Mesenchymal stem cell (in vitro differentiated cells and primary cell): ENCODE results near the gene PARD6B.
A peak's percentile ranks its signal among the peaks of the same experiment; 100 is the strongest.

Source experiments
- DNase-seq: peaks from one replicate; pipeline ENCODE4 v3.0.0-alpha.2; 2013
- H2AFZ ChIP-seq: one replicate; pipeline ENCODE4 v1.6.1; 2013; ENCODE audit warnings: low read depth, mild to moderate bottlenecking, control low read depth, inconsistent platforms, low read length, moderate library complexity
- H2AK5ac ChIP-seq: 2 replicates; pipeline ENCODE4 v1.6.1; 2013; ENCODE audit warnings: low read length, moderate library complexity, mild to moderate bottlenecking, inconsistent platforms; ENCODE audit not compliant: severe bottlenecking
- H2BK120ac ChIP-seq: one replicate; pipeline ENCODE4 v1.6.1; 2013; ENCODE audit warnings: low read depth, mild to moderate bottlenecking, inconsistent platforms, low read length, moderate library complexity
- H2BK12ac ChIP-seq, 2 experiments: one replicate each; pipeline ENCODE4 v1.6.1; 2013; ENCODE audit warnings: inconsistent platforms in 2 of 2, low read length in 2 of 2, mild to moderate bottlenecking in 2 of 2, moderate library complexity in 2 of 2, control low read depth in 1 of 2
- H2BK15ac ChIP-seq: one replicate; pipeline ENCODE4 v1.6.1; 2013; ENCODE audit warnings: mild to moderate bottlenecking, low read depth, inconsistent platforms; ENCODE audit not compliant: poor library complexity, severe bottlenecking
- H2BK5ac ChIP-seq: 2 replicates; pipeline ENCODE4 v1.6.1; 2013; ENCODE audit warnings: low read depth, mild to moderate bottlenecking, low read length, control low read depth, inconsistent platforms; ENCODE audit not compliant: poor library complexity, severe bottlenecking
- H3K14ac ChIP-seq, 2 experiments: one replicate each; pipeline ENCODE4 v1.6.1; 2013; ENCODE audit warnings: inconsistent platforms in 2 of 2, low read length in 2 of 2, control low read depth in 1 of 2, mild to moderate bottlenecking in 1 of 2, moderate library complexity in 1 of 2
- H3K18ac ChIP-seq, 2 experiments: one replicate each; pipeline ENCODE4 v1.6.1; 2013; ENCODE audit warnings: inconsistent platforms in 2 of 2, low read length in 2 of 2, control low read depth in 1 of 2, low read depth in 1 of 2, mild to moderate bottlenecking in 1 of 2
- H3K23ac ChIP-seq, 2 experiments: one replicate each; pipeline ENCODE4 v1.6.1; 2013; ENCODE audit warnings: inconsistent platforms in 2 of 2, low read length in 2 of 2, mild to moderate bottlenecking in 2 of 2, moderate library complexity in 2 of 2, control low read depth in 1 of 2
- H3K27ac ChIP-seq: 2 replicates; pipeline ENCODE4 v1.5.1; 2013; ENCODE audit warnings: mild to moderate bottlenecking, moderate library complexity, low read length, control low read depth, inconsistent platforms; ENCODE audit not compliant: poor library complexity, severe bottlenecking
- H3K27me3 ChIP-seq, 2 experiments: 2 replicates each; pipeline versions ENCODE4 v1.6.1 to v1.7.0; 2013; ENCODE audit warnings: low read length in 2 of 2, mild to moderate bottlenecking in 2 of 2, moderate library complexity in 2 of 2, control low read depth in 1 of 2, inconsistent platforms in 1 of 2; ENCODE audit not compliant: control insufficient read depth in 1 of 2, insufficient read depth in 1 of 2
- H3K36me3 ChIP-seq, 2 experiments: 2 replicates each; pipeline versions ENCODE4 v1.6.1 to v1.7.0; 2013; ENCODE audit warnings: low read length in 2 of 2, control low read depth in 1 of 2, inconsistent platforms in 1 of 2, low read depth in 1 of 2, mild to moderate bottlenecking in 1 of 2; ENCODE audit not compliant: insufficient read depth in 2 of 2, control insufficient read depth in 1 of 2
- H3K4ac ChIP-seq, 2 experiments: one replicate each; pipeline ENCODE4 v1.6.1; 2013; ENCODE audit warnings: inconsistent platforms in 2 of 2, low read length in 2 of 2, mild to moderate bottlenecking in 2 of 2, moderate library complexity in 2 of 2, control low read depth in 1 of 2, low read depth in 1 of 2
- H3K4me1 ChIP-seq: 2 replicates; pipeline ENCODE4 v1.6.1; 2013; ENCODE audit warnings: low read depth, low read length, control low read depth; ENCODE audit not compliant: control insufficient read depth, insufficient read depth
- H3K4me2 ChIP-seq: 2 replicates; pipeline ENCODE4 v1.6.1; 2013; ENCODE audit warnings: low read length, mild to moderate bottlenecking, inconsistent platforms; ENCODE audit not compliant: poor library complexity, severe bottlenecking
- H3K4me3 ChIP-seq, 2 experiments: 2 replicates each; pipeline versions ENCODE4 v1.5.1 to v1.7.0; 2013; ENCODE audit warnings: low read length in 2 of 2, mild to moderate bottlenecking in 2 of 2, control low read depth in 1 of 2, low read depth in 1 of 2; ENCODE audit not compliant: insufficient read depth in 1 of 2
- H3K79me1 ChIP-seq: replicated peaks from 2 replicates; pipeline ENCODE4 v1.6.1; 2013; ENCODE audit warnings: mild to moderate bottlenecking, control low read depth, low read length, inconsistent platforms; ENCODE audit not compliant: poor library complexity, severe bottlenecking
- H3K9ac ChIP-seq: 2 replicates; pipeline ENCODE4 v1.7.0; 2013; ENCODE audit warnings: mild to moderate bottlenecking, low read length, moderate library complexity
- H3K9me3 ChIP-seq: 2 replicates; pipeline ENCODE4 v1.7.0; 2013; ENCODE audit warnings: mild to moderate bottlenecking, low read length; ENCODE audit not compliant: control insufficient read depth
- H4K8ac ChIP-seq: one replicate; pipeline ENCODE4 v1.6.1; 2013; ENCODE audit warnings: inconsistent platforms, mild to moderate bottlenecking, low read length, moderate library complexity
- H4K91ac ChIP-seq: one replicate; pipeline ENCODE4 v1.6.1; 2013; ENCODE audit warnings: mild to moderate bottlenecking, low read length, inconsistent platforms
- WGBS: methylation state at CpG from one replicate; pipeline ENCODE4 v1.1.7; 2013; ENCODE audit warnings: mixed read lengths; 5-methylcytosine and 5-hydroxymethylcytosine counted together

PARD6B gene

DNA sequence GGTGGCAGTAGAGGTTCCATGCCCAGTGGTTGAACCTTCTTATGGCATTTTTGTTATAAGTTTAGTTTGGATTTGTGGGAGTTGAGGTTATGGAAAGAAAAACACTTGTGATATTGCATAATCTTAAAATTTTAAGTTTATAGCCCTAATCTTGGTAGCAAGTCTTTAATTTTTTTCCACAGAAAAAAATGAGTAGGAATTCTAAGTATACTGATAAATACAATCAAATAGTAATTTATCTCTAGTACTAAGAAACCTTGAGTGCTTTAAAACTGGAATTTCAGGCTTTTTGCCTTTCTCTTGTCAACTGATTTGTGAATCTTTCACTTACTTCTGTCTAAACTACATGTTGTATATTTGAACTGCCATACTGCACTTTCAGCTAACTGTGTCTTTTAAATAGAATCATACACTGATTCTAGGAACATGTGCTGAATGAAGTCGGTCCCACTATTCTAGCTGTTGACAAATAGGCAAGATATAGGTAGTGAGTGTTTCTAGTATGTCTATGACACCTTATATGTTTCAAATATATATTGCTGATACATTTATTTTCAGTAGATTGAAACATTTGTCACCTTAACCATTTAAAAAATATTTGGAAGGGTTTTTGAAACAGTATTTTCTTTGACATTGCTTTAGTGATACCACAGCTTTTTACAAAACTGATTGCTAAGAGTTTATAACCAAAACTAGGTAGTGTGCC is 2.4 kb downstream of the PARD6B start:
- no peak overlapping the region for H2BK5ac ChIP-seq
- H3K9ac ChIP-seq, result no peak overlapping the region
- H3K14ac ChIP-seq, result no peak overlapping the region
- H2BK15ac ChIP-seq, result no peak overlapping the region
- no peaks in the 10 kb centered on the region for H3K27me3 ChIP-seq
- no peak overlapping the region for H2BK120ac ChIP-seq
- H2AFZ ChIP-seq, result no peak overlapping the region
- peaks cover 17% of the 10 kb centered on the region for H3K4me1 ChIP-seq
- H3K9me3 ChIP-seq, result no peaks in the 10 kb centered on the region
- H3K4me3 ChIP-seq, result no peak overlapping the region
- no peak overlapping the region for H3K23ac ChIP-seq
- no peak overlapping the region for H2BK12ac ChIP-seq
- H3K79me1 ChIP-seq, result peaks cover 5% of the 10 kb centered on the region
- H3K4ac ChIP-seq, result no peak overlapping the region
- no peak overlapping the region for H2AK5ac ChIP-seq
- peak overlapping the region; percentile 39 for H3K4me2 ChIP-seq
- WGBS, result no CpG with 5 or more reads among the region's 1 CpG
- H4K91ac ChIP-seq, result no peak overlapping the region
- peaks cover 0 to 5% of the 10 kb centered on the region in 2 experiments for H3K36me3 ChIP-seq
- no peak overlapping the region for H4K8ac ChIP-seq
- H3K27ac ChIP-seq, result no peak overlapping the region
- no peak for DNase-seq
- no peak overlapping the region for H3K18ac ChIP-seq

- Histone ChIP-seq H2BK15ac (no peak overlapping the region), H4K8ac (no peak overlapping the region), H3K79me1 (peaks cover 3% of the 10 kb centered on the region), H3K4me2 (no peak overlapping the region), H3K27me3 (no peaks in the 10 kb centered on the region), H4K91ac (no peak overlapping the region), H2AFZ (no peak overlapping the region), H3K18ac (no peak overlapping the region), H3K4me1 (peaks cover 13% of the 10 kb centered on the region), H2BK120ac (no peak overlapping the region), H3K27ac (no peak overlapping the region), H3K23ac (no peak overlapping the region), H3K14ac (no peak overlapping the region), H2BK5ac (no peak overlapping the region), H3K4ac (no peak overlapping the region), H2AK5ac (no peak overlapping the region), H3K4me3 (no peak overlapping the region), H3K9me3 (no peaks in the 10 kb centered on the region), H2BK12ac (no peak overlapping the region), H3K36me3 (peaks cover 0 to 5% of the 10 kb centered on the region in 2 experiments), H3K9ac (no peak overlapping the region)
- DNase-seq, result no peak
- 95% methylated on average over 7 of the region's 9 CpGs for WGBS
Observed at GRCh38 chr20:50734730-50735679, 3.6 kb downstream of the PARD6B start.

DNA sequence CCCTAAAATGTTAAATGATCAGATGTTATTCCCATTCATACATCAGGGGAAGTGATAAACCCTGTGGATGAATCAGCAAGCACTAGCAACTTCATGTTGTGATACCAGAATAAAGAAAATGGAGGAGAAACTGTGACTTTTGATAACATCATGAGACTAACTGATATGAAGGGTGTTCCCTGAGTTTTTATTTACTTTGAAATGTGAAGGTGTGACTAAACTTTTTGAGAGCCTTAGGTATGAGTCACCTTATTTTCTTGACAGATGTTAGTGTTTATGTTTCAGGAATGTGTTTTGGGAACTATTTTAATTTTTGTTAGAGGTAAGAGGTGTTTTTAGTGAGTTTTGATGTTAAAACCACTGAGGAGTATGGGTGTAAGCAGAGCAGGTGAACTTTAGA is 4.4 kb downstream of the PARD6B start:
- Histone ChIP-seq H3K79me1 (peaks cover 1% of the 10 kb centered on the region), H3K4me2 (no peak overlapping the region), H2BK12ac (no peak overlapping the region), H3K4me3 (no peak overlapping the region), H4K91ac (no peak overlapping the region), H4K8ac (no peak overlapping the region), H2BK15ac (no peak overlapping the region), H3K18ac (no peak overlapping the region), H2BK120ac (no peak overlapping the region), H2BK5ac (peak overlapping the region; percentile 31), H3K4ac (no peak overlapping the region), H3K9me3 (no peaks in the 10 kb centered on the region), H3K36me3 (peaks cover 0 to 5% of the 10 kb centered on the region in 2 experiments), H2AK5ac (no peak overlapping the region), H3K27me3 (no peaks in the 10 kb centered on the region), H3K27ac (no peak overlapping the region), H3K23ac (no peak overlapping the region), H3K4me1 (peaks cover 7% of the 10 kb centered on the region), H2AFZ (no peak overlapping the region), H3K9ac (no peak overlapping the region), H3K14ac (no peak overlapping the region)
- DNase-seq, result no peak

- no peak overlapping the region for H4K8ac ChIP-seq
- H3K14ac ChIP-seq, result no peak overlapping the region
- no peaks in the 10 kb centered on the region for H3K27me3 ChIP-seq
- H3K4me1 ChIP-seq, result peaks cover 15% of the 10 kb centered on the region
- no peak overlapping the region for H3K4me2 ChIP-seq
- H4K91ac ChIP-seq, result no peak overlapping the region
- no peak overlapping the region for H2BK120ac ChIP-seq
- DNase-seq, result no peak
- H3K23ac ChIP-seq, result no peak overlapping the region
- WGBS, result 51% methylated on average over 2 of the region's 4 CpGs
- H3K9me3 ChIP-seq, result no peaks in the 10 kb centered on the region
- H2AFZ ChIP-seq, result no peak overlapping the region
- peaks cover 1% of the 10 kb centered on the region for H3K79me1 ChIP-seq
- peak overlapping the region in 1 of 2 experiments; percentile 28 for H2BK12ac ChIP-seq
- H3K36me3 ChIP-seq, result peaks cover 0 to 7% of the 10 kb centered on the region in 2 experiments
- H3K9ac ChIP-seq, result no peak overlapping the region
- H3K27ac ChIP-seq, result no peak overlapping the region
- H2AK5ac ChIP-seq, result no peak overlapping the region
- no peak overlapping the region for H2BK5ac ChIP-seq
- no peak overlapping the region for H2BK15ac ChIP-seq
- H3K4me3 ChIP-seq, result no peak overlapping the region
- no peak overlapping the region for H3K4ac ChIP-seq
- H3K18ac ChIP-seq, result peak overlapping the region in 1 of 2 experiments; percentile 22
Observed at GRCh38 chr20:50737352-50737751, 6.0 kb downstream of the PARD6B start.
